Activated gamma-delta T cell treated with Interleukin-2 at 50 U/mL for 16 hours (primary cell): ENCODE measurements around the gene HOXB3.
A peak's percentile ranks its signal among the peaks of the same experiment; 100 is the strongest.

Source experiments
- DNase-seq: peaks from one replicate; pipeline ENCODE4 v3.0.0-alpha.2; 2020

HOXB3 gene

GRCh38 chr17:48589831-48590606 lies at the start of gene HOXB3:
TSS of gene HOXB3 (minus strand) at chr17:48590241. CDS start at chr17:48552474, 37,767 bp downstream.
- no peak for DNase-seq

DNA sequence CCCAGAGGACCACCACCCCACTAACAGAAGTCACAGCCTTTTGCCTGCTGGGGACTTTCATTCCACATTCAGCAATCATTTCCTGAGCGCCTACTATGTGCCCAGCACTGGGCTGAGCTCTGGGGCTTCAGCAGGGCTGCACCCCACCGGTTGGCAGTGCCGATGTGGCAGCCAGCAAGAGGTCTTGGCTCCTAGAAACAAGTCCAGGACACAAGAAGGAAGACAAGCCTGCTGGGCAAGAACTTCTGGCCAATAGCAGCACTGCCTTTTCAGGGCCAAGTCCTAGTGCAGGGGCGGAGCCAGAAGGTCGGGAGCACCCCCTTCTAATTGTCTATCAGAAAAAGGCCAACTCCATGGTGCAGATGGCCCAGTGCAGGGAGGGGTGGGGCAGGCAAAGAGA lies 49.1 kb upstream of the HOXB3 start:
- no peak for DNase-seq

GRCh38 chr17:48637323-48638260 lies 47.6 kb upstream of the HOXB3 start:
- DNase-seq, result no peak

DNA sequence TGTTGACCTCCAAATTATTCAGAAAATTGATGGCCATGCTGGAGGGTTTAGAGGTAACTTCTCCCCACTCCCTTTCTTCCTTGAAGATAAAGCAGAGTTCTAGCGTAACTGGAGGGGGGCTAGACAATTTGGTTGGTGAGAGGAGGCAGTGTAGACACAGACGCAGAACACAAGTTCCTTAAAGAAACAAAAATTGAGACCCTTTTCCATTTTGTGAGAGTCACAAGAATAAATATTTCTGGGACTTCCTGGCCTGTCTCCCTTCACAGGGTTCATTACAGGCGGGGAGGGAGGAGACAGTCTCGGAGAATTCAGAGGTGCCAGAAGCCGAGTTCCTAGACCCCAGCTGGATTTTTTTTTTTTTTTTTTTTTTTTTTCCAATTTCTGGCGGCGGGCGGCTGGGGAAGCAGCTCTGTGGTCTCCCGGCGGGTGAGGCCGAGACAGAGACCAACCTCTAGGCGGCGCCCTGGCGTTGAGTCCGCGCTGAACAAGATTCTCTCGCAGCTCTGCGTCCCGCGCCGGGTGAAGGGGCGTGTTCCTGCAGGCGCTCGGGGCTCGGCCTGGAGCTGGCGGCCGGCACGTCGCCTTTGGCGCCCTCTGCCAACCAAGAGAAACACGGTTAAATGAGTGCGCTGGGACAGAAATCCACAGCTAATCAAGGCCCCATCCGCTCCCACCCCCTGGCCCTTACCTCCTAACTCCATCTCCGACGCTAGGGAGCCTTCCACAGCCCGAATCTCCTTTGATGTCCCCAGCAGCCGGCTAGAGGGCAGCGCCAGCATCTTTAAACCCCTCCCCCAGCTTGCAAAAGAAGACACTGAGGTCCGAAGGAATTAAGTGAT lies 46.4 kb upstream of the HOXB3 start:
- DNase-seq, result peak; percentile 64

DNA sequence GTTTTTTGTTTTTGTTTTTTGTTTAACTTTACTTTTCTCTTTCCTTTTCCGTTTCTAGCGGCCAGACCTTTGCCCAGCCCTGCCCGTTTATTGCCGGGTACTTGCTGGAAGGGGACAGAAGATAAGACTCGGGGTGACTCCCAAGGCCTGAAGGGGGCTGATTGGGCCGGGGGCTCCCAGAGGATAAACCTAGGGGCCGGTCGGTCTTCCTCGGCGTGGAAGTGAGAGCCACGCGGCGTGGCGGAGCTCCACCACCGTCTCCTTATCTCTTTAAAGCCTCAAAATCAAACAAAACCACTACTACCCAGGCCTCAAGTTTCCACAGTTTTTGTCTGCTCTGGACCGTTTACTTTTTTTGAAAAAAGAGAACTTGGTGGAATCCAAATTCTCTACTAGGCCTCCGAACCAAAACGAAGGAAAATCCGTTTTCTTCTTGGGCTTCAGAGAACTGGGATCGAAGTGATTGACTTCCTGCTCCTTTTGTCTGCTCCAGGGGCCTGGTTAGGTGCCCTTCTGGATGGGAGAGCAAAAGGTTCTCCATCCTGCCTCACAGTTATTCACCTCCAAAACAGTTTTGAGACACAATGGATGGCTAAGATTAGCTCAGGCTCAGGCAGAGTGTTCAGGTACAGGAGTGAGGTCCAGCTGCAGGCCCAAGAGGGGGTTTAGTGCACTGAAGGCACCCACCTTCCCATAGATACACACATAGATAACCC lies 44.6 kb upstream of the HOXB3 start:
- DNase-seq, result no peak

DNA sequence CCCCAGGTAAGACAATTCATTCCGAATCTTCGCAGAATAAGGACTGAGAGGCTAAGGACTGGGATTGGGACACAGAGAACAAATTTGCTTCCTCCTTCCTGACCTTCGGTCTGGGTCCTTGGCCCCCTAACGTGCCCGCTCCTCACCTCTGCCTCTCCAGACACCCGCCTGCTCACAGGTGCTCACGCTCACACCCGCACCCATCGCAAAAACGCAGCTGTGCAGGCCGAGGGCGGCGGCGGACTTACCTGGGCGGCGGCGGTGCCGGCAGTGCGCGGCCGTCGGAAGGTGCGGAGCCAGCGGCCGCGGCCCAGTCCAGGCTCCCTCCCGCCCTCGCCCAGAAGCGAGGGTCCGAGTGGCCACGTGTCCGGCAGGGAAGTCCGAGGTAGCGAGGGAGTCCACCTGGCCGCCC lies 43.2 kb upstream of the HOXB3 start:
- DNase-seq, result no peak

DNA sequence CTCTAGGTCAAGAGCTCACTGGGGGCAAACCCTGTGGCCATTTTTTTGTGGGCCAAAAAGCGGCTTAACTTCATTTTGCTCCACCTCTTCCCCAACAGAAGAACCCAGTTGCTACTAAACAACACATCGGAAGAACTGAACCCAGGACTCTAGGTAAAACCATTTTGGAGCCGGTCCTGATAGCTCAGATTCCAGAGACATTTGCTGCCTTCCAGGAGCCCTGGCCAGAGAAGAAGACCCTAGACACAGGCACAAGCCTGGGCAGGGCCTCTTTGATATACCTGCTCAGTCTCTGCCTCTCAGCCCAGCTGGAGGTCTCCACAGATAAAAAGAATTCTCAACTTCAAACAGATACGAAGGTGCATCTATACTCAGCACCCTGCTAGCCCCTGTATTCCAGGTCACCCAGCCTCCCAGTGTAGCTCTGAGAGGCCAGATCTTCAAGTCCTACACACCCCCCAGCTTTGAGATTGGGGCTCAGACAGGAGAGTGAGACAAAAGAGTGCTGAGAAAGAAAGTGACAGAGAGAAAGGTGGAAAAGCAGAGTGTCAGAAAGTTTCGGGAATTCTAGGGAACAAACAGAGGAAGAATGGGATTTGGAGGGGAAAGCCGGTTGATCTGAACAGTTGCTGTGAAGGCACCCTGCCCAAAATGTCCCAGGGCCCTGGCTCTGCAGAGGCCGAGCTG lies 42.7 kb upstream of the HOXB3 start:
- DNase-seq, result no peak

- DNase-seq, result no peak
These were observed 41.9 kb upstream of the HOXB3 start for GRCh38 chr17:48631693-48632578.

GRCh38 chr17:48630925-48631692 lies 41.1 kb upstream of the HOXB3 start:
- no peak for DNase-seq

DNA sequence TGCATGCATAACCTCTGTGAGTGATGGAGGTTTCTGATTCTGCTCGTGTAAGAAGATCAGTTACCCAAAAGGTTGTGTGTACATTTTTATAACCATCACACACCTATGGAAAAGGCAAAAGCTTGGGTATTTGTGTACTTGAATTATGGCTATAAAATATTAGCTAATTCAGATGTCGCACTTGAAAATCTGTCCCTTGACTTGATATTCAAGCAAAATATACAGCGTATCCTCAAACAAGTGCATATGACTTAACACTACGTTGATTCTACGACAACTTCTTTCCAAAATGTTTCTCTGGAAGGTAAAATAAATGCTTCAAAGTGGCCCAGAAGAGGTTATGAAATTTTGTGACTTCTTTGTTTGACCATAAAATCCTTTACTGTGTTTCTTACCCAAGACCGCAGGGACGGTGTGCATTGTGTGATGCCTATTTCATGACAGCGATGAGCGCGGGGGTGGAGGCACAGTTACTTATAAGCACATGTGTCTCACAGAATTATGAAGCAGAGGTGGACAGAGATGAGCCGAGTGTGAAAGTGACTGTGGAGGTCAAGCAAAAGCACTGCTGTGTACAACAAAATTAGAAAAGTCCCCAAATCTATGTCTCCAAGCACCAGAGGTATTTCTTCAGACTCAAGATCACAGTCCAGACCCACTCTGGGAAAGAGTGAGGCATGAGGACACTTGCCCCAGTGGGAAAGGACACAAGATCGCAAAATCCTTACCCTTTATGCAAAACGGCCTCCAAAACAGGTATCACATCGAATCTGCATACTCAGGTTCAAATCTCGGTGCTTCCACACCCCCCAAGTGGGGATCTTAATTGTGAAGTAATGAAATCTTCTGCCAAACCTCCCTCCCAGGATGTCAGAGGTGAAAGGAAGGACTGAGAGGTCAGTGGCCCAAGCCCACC lies 40.2 kb upstream of the HOXB3 start:
- no peak for DNase-seq

GRCh38 chr17:48629411-48629759 lies 39.3 kb upstream of the HOXB3 start:
- DNase-seq, result no peak

GRCh38 chr17:48628649-48629410 lies 38.8 kb upstream of the HOXB3 start:
- DNase-seq, result no peak

- no peak for DNase-seq
These were observed 37.8 kb upstream of the HOXB3 start for GRCh38 chr17:48627623-48628521.

GRCh38 chr17:48627118-48627597 lies 37.1 kb upstream of the HOXB3 start:
- no peak for DNase-seq

GRCh38 chr17:48626245-48627117 lies 36.4 kb upstream of the HOXB3 start, which contains the start of gene HOXB9:
TSS of gene HOXB9 (minus strand) at chr17:48626358. CDS start at chr17:48626269, 89 bp downstream.
- DNase-seq, result peak; percentile 42
